NCI-H1048 (cell line): ENCODE data around the gene MARCKS.
A peak's percentile ranks its signal among the peaks of the same experiment; 100 is the strongest.

Experiments
- DNase-seq: peaks from one replicate; lab custom pipeline; 2025; lab: John Stamatoyannopoulos, UW

The MARCKS gene

DNA sequence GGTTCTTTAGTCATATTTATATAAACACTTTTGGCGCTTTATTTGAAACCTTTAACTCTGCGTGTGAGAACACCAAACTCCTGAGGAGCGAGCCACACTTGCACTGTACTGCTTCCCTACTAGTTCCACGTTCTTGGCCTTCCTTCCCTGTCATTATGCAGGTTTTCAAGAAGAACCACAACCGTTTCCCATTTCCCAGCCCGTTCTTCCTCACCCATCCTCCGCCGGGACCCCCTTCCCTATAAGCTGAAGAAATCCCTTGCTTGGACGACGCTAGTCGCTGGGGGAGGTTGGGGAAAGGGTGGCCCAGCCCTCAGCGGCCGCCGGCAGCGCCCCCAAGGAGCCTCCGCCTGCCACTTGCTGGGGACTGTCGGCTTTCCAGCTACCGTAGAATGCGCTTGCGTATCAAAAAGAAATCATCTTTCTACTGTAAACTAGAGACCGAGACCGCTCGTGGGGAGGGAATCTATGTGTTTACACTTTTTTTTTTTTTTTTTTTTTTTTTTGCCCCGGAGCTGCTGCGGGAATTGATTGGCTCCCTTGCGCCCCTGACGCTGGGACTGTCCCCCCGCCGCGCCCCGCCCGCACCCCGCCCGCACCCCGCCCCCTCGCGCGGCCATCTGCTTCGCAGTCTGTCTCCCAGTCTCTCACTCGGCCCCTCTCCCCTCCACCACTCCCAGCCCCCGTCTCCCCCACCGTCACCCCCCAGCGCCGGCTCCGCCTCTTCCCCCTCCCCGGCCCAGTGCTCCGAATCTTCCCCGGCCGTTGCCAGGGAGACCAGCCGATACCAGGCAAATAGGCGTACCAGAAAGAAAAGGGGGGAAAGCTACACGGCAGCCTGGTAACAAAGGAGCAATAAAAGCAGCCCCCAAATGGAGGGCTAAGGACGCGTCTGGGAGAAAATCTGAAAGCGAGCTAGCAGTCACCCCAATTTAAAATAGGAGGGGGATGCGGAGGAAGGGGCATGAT lies 2.3 kb upstream of the MARCKS start:
- DNase-seq = peak; percentile 71

DNA sequence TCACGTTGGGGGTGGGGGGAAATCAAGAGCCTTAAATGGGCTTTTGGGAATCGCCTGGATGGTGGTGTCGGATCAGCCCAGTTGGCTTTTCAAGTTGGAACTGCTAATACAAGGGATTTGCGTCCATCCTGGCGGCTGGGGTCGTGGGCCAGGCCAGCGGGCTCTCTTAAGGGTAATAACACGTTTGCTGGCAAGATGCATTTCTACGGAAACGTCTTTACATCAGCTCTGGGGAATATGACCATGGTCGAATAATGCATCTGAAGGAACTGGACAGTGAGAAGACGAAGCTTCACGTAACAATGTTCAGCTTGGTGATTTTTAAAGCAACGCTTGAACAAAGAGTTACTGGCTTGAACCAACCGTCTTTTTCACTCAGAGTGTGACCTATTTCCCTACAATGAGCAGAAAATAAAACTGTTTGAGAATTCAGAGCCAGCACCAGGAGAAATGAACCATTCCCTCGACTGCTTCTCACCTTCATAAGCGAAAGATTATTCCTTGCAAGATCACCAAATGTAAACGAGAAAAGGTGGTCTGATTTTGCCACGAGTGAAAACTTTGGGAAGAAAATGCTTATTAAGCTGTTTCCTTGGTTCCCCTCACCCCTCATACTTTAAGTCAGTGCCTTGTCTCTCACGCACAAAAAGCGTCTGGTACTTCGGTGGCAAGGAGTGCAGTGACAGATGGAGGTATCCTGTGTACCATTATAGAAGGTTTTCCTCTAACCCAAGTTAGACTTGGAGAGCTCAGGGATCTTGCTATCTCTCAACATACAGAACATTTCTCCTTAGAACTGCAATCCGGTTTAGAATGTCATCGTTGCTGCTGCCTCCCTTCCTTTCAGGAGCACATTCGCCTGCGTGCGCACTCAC lies 1.4 kb upstream of the MARCKS start:
- DNase-seq = peak; percentile 16

DNA sequence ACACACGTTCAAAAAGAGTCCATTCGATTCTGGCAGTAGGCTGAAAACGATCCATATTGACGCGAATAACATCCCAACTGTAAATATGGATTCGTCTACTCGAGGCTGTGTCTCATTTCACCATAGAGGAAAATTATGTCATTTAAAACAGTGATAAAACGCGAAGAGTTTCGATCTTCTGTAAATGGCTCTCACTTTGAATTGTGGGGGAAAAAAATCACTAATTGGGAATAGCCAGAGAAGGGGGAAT lies 845 bp upstream of the MARCKS start:
- DNase-seq = no peak

DNA sequence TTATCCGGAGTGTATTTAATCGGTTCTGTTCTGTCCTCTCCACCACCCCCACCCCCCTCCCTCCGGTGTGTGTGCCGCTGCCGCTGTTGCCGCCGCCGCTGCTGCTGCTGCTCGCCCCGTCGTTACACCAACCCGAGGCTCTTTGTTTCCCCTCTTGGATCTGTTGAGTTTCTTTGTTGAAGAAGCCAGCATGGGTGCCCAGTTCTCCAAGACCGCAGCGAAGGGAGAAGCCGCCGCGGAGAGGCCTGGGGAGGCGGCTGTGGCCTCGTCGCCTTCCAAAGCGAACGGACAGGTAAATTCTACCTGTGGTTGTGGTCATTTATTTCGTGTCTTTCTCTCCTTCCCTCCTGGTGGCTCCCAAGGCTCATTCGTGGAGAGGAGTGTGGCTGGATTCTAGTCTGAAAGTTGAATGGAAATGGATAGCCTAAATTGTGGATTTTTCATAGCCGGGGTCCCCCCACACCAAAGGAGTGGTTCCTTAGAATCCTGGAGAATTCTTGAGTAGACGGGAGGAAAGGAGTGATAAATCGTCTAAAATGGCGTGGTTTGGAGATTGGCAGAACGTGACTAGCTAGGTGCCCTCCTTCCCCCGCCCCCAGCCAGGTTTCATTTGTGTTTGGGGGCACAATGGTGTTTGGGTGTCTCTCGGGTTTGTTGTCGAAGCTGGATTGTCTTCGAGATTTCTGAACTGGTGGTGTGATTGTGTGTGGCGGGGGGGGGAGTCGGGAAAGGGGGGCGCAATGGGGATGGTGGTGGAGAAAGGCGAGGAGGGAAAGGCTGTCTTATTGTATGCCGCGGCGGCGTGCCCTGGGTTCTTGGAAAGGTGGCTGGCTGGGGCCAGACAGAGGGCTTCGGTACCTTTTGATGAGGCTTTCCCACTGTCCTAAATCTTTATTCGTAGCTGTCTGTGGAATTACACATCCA lies 673 bp downstream of the MARCKS start:
- peak; percentile 1 for DNase-seq

DNA sequence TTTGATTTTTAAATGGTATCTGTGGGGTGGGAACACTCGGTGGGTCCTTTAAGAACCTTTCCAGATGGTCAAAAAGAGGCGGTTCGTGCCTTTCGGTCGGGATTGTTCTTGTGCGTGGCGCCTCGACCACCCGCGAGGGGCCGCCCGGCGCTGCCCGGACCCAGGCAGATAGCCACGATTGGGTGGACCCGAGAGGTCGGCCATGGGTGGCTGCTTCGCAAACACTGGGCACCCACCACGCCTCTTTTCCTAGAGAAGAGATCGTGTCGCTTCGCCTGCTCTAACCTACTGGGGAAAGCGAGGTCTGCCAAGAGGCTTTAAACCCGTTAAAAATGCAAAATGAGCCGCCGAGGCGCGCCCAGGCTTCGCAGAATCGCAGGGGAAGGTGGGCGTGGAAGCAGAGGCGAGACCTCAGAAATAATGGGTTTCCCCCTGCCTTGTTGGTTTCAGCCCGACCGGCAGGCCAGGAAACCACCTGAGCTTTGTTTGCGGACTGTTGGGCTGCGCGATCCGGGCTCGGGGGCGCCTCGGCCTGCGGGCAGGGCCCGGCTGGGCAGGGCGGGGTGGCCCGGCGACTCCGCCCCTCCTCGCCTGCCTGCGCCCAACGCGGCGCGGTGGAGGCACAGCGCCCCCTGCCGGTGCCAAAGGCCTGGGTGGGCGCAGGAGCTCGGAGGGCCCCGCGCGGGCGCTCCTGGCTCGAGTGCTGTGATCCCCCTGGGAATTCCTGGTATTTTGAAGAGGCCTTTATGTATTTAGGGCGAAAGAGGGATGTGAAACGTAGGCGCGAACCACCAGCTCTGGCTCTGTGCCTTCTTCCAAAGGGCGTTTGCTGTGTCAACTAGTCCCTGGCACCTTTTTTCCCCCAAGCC lies 1.6 kb downstream of the MARCKS start:
- DNase-seq = peak; percentile 91

- no peak for DNase-seq
These were observed 2.4 kb downstream of the MARCKS start for GRCh38 chr6:113859349-113860180.

- no peak for DNase-seq
These were observed 3.2 kb downstream of the MARCKS start for GRCh38 chr6:113860181-113860955.

DNA sequence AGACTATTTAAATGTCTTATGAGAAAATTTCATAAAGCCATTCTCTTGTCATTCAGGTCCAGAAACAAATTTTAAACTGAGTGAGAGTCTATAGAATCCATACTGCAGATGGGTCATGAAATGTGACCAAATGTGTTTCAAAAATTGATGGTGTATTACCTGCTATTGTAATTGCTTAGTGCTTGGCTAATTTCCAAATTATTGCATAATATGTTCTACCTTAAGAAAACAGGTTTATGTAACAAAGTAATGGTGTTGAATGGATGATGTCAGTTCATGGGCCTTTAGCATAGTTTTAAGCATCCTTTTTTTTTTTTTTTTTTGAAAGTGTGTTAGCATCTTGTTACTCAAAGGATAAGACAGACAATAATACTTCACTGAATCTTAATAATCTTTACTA lies 5.0 kb downstream of the MARCKS start:
- no peak for DNase-seq

GRCh38 chr6:113870917-113871316 lies 13.8 kb downstream of the MARCKS start:
- DNase-seq = no peak

- no peak for DNase-seq
These were observed 14.8 kb downstream of the MARCKS start for GRCh38 chr6:113871975-113872374.

DNA sequence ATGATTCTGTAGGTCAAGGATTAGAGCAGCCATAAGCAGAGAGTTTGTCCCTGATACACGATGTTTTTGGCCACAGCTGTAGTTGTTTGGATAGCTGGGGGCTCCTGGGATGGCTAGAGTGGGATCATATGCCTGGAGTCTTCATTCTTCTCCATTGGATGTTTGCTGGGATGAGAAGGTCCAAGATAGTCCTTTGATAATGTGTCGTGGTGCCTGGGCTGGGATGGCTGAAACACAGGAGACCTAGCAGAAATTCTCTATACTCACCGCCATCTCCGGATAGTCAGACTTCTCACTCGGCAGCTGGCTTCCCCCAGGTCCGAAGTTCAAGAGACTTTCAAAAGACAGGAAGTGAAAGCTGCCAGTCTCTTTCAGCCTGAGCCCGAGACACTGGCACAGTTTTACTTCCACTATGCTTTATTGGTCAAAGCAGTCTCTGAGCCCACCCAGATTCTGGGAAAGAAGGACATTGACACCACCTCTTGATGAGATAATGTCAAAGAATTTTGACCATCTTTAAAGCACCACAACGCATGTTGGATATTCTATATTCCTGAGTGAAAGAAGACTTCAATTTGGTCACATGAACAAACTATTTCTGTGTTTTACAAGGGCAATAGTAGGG lies 16.0 kb downstream of the MARCKS start:
- DNase-seq = no peak

- DNase-seq = no peak
These were observed 18.3 kb downstream of the MARCKS start for GRCh38 chr6:113875470-113875869.

- DNase-seq = no peak
These were observed 19.6 kb downstream of the MARCKS start for GRCh38 chr6:113876695-113877094.

- DNase-seq = peak; percentile 12
These were observed 22.3 kb downstream of the MARCKS start for GRCh38 chr6:113879186-113880096.

- no peak for DNase-seq
These were observed 24.4 kb downstream of the MARCKS start for GRCh38 chr6:113881478-113881980.

GRCh38 chr6:113882336-113883022 lies 25.3 kb downstream of the MARCKS start:
- no peak for DNase-seq

GRCh38 chr6:113884011-113884410 lies 26.9 kb downstream of the MARCKS start:
- no peak for DNase-seq
